CD4-positive, alpha-beta T cell treated with Interleukin-15 for 1 hour (primary cell): ENCODE results near the gene CELSR1.
A peak's percentile ranks its signal among the peaks of the same experiment; 100 is the strongest.
"Not testable (repeated sequence)": the region's sequence is repeated elsewhere in the genome, so short reads cannot be mapped to it uniquely, and the experiment has no call there.

Experiments used
- DNase-seq: peaks from one replicate; pipeline ENCODE4 v3.0.0-alpha.2; 2020

CELSR1 gene

GRCh38 chr22:46532416-46532815 is 5.0 kb downstream of the CELSR1 start:
- no peak for DNase-seq

- no peak for DNase-seq
Measured at GRCh38 chr22:46531581-46532175, 5.7 kb downstream of the CELSR1 start.

- DNase-seq, result peak; percentile 31
Measured at GRCh38 chr22:46528121-46528610, 9.3 kb downstream of the CELSR1 start.

GRCh38 chr22:46526244-46526839 is 11.1 kb downstream of the CELSR1 start:
- no peak for DNase-seq

GRCh38 chr22:46525389-46526243 is 11.8 kb downstream of the CELSR1 start:
- no peak for DNase-seq

DNA sequence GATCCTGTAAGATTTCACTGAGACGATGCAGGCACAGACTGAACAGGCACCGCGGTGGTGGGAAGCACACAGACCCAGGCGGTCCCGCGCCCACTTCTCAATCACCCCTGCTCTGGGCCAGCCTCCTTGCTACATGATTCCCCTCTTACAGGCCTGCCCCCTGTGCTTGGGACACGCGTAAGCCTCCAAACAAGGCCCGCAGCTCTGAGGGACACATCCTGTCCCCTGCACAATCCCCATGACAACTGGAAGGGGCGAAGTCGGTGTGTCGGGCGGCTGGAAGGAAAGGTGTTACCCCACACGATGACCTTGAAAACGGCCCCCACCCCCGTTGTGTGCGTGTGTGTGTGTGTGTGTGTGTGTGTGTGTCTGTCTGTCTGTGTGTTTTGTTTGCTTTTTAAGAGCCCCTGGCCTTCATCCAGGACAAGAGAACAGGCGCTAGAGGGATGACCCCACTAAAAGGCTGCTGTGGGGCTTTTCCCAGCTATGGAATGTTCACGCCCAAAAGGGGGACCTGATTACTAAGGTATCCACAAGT is 13.1 kb downstream of the CELSR1 start:
- no peak for DNase-seq

GRCh38 chr22:46522797-46523196 is 14.6 kb downstream of the CELSR1 start:
- no peak for DNase-seq

GRCh38 chr22:46521994-46522393 is 15.4 kb downstream of the CELSR1 start:
- DNase-seq, result no peak

DNA sequence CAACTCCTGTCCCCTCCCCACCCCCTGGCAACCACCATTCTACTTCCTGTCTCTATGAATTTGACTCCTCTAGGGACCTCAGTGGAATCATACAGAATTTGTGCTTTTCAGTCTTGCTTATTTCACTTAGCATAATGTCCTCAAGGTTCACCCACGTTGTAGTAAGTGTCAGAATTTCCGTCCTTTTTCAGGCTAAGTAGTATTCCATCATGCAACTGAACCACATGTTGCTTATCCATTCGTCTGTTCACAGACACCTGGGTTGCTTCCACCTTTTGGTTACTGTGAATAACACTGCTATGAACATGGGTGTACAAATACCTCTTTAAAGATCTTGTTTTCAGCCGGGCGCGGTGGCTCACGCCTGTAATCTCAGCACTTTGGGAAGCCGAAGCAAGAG is 16.5 kb downstream of the CELSR1 start:
- DNase-seq, result no peak

- no peak for DNase-seq
Measured at GRCh38 chr22:46519377-46519776, 18.0 kb downstream of the CELSR1 start.

GRCh38 chr22:46518542-46519325 is 18.7 kb downstream of the CELSR1 start:
- DNase-seq, result no peak

DNA sequence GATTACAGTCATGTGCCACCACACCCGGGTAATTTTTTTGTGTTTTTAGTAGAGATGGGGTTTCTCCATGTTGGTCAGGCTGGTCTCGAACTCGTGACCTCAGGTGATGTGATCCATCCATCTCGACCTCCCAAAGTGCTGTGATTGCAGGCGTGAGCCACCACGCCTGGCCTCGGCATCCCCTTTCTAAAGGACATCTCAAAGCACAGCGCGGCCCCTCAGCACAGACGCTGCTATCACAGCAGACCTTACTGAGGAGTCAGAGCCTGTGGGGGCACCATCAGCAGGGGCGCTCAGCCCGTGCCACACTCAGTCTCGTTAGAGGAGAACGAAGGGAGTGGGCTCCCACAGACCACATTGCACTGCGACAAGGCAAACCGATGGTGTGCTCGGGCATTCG is 19.4 kb downstream of the CELSR1 start:
- DNase-seq, result no peak

DNA sequence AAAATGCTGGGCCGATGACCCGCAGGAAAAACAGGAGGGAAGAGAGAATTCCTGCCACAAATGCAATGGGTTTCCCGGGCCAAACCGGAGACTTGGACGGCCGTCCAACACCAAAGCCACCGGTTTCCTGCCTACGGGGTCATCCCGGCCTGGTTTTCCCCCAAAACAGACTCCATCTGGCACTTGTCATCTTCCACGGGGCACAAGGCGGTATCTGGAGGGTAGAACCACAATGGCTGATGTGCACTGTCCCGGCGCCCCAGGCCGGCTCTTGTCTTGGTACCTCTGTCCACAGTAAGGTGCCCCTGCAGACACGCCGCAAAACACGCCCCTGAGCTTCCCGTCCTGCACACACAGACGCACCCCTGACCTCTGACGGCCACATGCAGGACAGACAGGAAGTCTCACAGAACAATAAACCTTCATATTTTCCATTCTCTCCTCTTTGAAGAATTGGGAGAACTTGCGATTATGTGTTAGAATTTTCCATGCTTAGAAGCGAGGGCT is 20.1 kb downstream of the CELSR1 start:
- no peak for DNase-seq

DNA sequence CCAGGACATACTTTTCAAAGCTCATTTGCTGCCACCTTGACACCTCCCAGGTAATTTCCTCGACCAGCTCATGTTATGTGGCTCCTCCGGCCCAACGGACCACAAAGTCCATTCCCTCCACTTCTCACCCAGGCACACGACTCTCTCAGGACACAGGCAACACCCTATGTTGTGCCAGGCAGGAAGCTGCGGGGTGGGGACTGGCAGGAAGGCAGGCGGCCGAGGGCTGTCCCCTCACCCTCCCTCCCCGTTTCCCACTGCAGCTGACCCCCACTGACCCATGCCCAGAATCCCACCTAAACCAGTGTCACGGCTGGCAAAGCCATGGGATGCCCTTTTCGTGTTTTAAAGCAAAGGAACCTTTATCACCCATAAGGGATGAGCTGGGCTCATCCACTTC is 20.8 kb downstream of the CELSR1 start:
- no peak for DNase-seq

GRCh38 chr22:46516112-46516487 is 21.3 kb downstream of the CELSR1 start:
- DNase-seq, result not testable (repeated sequence)

DNA sequence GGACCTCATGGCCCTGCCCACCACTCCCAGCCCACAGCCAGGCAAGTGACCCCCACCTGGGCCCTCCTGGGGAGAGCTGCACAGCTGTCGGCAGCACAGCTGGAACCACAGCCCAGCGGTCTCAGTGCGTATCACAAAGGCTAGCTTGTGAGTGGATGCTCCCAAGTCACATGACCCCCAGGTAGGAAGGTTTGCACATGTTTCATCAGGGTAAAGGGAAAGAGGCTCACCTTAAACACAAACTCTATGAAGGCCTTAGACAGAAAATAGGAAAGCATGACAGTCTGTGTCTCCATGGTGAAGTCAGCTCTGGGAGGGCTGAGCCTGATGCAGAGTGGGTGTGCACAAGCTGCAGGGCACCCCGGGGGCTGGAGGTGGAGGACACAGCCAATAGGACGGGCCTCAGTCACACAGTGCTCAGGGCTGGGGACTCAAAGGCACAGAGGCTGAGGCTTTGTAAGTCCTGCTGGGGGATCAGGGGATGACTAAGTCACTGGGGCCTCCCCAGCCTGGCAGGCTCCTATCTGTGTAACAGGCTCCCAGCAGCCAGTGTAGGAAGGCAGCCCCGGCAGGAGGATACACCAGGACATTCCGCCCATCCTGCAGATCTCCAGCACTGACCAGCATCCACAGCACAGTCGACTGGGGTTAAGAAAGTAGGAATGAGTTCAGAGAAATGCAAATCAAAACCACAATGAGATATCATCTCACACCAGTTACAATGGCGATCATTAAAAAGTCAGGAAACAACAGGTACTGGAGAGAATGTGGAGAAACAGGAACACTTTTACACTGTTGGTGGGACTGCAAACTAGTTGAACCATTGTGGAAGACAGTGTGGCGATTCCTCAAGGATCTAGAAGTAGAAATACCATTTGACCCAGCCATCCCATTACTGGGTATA is 22.0 kb downstream of the CELSR1 start:
- DNase-seq, result no peak

GRCh38 chr22:46514592-46515207 is 22.7 kb downstream of the CELSR1 start:
- no peak for DNase-seq

DNA sequence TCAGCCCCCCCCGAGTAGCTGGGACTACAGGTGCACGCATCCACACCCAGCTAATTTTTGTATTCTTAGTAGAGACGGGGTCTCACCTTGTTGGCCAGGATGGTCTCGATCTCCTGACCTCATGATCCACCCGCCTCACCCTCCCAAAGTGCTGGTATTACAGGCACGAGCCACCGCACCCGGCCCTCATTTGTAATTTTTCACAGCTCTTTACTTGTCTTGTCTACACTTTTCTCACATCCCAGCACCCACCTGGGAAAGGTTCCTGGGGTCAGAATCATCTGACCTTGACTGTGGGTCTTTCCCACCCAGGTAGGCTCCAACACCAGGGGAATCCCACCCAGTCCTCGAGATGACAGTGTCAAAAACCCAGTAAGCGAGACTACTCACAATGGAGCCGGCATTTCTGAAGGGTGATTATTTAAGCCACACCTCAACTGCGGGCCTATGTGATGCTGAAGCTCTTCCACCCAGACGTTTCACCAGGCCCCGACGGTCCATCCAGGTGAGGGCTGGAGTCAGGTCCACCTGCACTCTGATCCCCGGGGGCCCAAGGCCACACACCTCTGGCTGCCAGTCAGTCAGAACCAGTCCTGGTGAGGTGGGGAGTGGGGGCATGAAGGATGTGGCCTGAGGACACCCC is 23.4 kb downstream of the CELSR1 start:
- no peak for DNase-seq

DNA sequence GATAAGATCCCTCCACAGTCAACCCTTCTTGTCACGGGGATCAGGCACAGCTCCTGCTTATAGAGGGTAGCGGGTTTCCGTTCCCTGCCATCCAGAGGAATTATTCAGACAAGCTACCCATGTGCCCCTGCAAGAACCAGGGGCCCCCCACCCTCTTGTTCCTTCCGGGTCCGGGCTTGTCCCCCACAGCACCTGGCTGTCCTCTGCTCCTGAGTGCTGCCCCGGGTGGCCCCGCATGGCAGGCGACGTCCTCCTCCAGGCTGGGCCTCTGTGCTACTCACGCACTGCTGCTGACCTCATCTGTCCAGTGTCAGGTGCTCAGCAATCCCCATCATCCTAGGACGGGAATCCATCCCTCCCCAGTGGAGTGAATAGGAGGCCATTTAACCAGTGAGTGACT is 24.7 kb downstream of the CELSR1 start:
- no peak for DNase-seq

DNA sequence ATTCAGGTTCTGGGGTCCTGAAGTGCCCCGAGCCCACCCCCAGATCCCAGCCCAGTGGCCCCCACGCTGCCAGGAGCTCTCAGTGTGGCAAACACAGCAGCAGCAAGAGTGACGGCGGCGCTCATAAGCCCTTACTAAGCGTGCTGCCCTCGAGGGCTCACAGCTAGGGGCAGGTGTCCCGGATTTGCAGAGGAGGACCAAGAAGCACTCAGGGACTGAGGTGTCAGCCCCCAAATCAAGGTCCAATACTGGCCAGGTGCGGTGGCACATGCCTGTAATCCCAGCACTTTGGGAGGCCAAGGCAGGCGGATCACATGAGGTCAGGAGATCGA is 25.4 kb downstream of the CELSR1 start:
- DNase-seq, result no peak
